ENCODE measurements around the gene SHF.

- TF ChIP-seq, protein P1, sequence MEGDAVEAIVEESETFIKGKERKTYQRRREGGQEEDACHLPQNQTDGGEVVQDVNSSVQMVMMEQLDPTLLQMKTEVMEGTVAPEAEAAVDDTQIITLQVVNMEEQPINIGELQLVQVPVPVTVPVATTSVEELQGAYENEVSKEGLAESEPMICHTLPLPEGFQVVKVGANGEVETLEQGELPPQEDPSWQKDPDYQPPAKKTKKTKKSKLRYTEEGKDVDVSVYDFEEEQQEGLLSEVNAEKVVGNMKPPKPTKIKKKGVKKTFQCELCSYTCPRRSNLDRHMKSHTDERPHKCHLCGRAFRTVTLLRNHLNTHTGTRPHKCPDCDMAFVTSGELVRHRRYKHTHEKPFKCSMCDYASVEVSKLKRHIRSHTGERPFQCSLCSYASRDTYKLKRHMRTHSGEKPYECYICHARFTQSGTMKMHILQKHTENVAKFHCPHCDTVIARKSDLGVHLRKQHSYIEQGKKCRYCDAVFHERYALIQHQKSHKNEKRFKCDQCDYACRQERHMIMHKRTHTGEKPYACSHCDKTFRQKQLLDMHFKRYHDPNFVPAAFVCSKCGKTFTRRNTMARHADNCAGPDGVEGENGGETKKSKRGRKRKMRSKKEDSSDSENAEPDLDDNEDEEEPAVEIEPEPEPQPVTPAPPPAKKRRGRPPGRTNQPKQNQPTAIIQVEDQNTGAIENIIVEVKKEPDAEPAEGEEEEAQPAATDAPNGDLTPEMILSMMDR (IDR thresholded peaks at IDR 0.05) = no peak
- TF ChIP-seq ZFX (IDR thresholded peaks at IDR 0.05; ENCODE audit: borderline replicate concordance) = no peak
Observed at GRCh38 chr15:45123397-45123796, 64.4 kb downstream of the SHF start.

Data from 22Rv1 (cell line).